HepG2 (cell line): Measurements from ENCODE around the gene ATP6V0A1. TPM values are rescaled to one million over a fixed set of nuclear protein-coding genes. Genes with fewer than 3 reads are reported as not detected.

ENCODE experiments used
- ATF2 ChIP-seq: sonication (generic); formaldehyde crosslinking; IDR thresholded peaks from 2 replicates; pipeline ENCODE4 v1.4.0; 2020; ENCODE audit warnings: missing genetic modification reagents
- CREB3 ChIP-seq: sonication (generic); formaldehyde crosslinking; IDR thresholded peaks from 2 replicates; pipeline ENCODE4 v1.5.0; 2020; ENCODE audit warnings: missing genetic modification reagents
- FOSL1 ChIP-seq: sonication (generic); formaldehyde crosslinking; IDR thresholded peaks from 2 replicates; pipeline ENCODE4 v1.9.0; 2021; ENCODE audit warnings: missing genetic modification reagents, borderline replicate concordance
- HMG20B ChIP-seq: conservative IDR thresholded peaks from 2 replicates; pipeline ENCODE4 v1.6.1; 2016; ENCODE audit warnings: missing genetic modification reagents, missing compliant biosample characterization
- MLX ChIP-seq: IDR thresholded peaks from 2 replicates; pipeline ENCODE4 v1.6.1; 2016
- NR1H2 ChIP-seq: sonication (generic); formaldehyde crosslinking; IDR thresholded peaks from 2 replicates; pipeline ENCODE4 v1.8.1; 2022; ENCODE audit warnings: low read depth, missing genetic modification reagents, borderline replicate concordance
- POLR2AphosphoS5 ChIP-seq: IDR thresholded peaks from 2 replicates; pipeline ENCODE4 v1.6.1; 2012; ENCODE audit warnings: low read depth, low read length
- PRDM4 ChIP-seq: sonication (generic); formaldehyde crosslinking; IDR thresholded peaks from 2 replicates; pipeline ENCODE4 v1.9.0; 2021; ENCODE audit warnings: missing genetic modification reagents, borderline replicate concordance
- SCMH1 ChIP-seq: sonication (generic); formaldehyde crosslinking; IDR thresholded peaks from 2 replicates; pipeline ENCODE4 v1.9.0; 2021; ENCODE audit warnings: missing genetic modification reagents, mild to moderate bottlenecking, borderline replicate concordance
- TMF1 ChIP-seq: sonication (generic); formaldehyde crosslinking; IDR thresholded peaks from 2 replicates; pipeline ENCODE4 v1.8.1; 2022; ENCODE audit warnings: low read depth, missing genetic modification reagents
- ZBED4 ChIP-seq: sonication (generic); formaldehyde crosslinking; IDR thresholded peaks from 2 replicates; pipeline ENCODE4 v1.4.0; 2020; ENCODE audit warnings: missing genetic modification reagents, borderline replicate concordance
- ZFP37 ChIP-seq: sonication (generic); formaldehyde crosslinking; IDR thresholded peaks from 2 replicates; pipeline ENCODE4 v1.4.0; 2020; ENCODE audit warnings: missing genetic modification reagents, borderline replicate concordance
- ZMYM3 ChIP-seq: sonication (generic); formaldehyde crosslinking; IDR thresholded peaks from 2 replicates; pipeline ENCODE4 v1.5.1; 2020; ENCODE audit warnings: mild to moderate bottlenecking, missing genetic modification reagents
- ZNF687 ChIP-seq: sonication (generic); formaldehyde crosslinking; IDR thresholded peaks from 2 replicates; pipeline ENCODE4 v1.5.1; 2020; ENCODE audit warnings: mild to moderate bottlenecking, missing genetic modification reagents, moderate library complexity
- ZNF784 ChIP-seq: sonication (generic); formaldehyde crosslinking; IDR thresholded peaks from 2 replicates; pipeline ENCODE4 v1.5.1; 2020; ENCODE audit warnings: missing genetic modification reagents, mild to moderate bottlenecking, borderline replicate concordance
- polyA plus RNA-seq, 8 experiments: library from polyadenylated mRNA; depleted of rRNA in 3 of 8; stranded (reverse) in 7 of 8; unstranded in 1 of 8; fragments of >200 nt; fragmentation: Illumina TruSeq in 4 of 8; extraction: Trizol in 4 of 8; gene quantifications; 2 replicates each; pipeline versions ENCODE4 v1.2.1 to v1.2.3, GENCODE V29; 2011 to 2016; ENCODE audit warnings: low read depth in 4 of 8, missing spikeins in 1 of 8, mixed read lengths in 1 of 8; ENCODE audit not compliant: insufficient read depth in 1 of 8
- total RNA-seq, 5 experiments: library from RNA; depleted of rRNA; stranded (reverse); fragments of >200 nt; fragmentation: Illumina TruSeq; extraction: Trizol; gene quantifications; 2 replicates each; pipeline ENCODE4 v1.2.3, GENCODE V29; 2016; ENCODE audit warnings: low read depth in 1 of 5

The ATP6V0A1 gene
- total and polyA plus RNA-seq, 2 of the 13 experiments (the other 11 are each of a cell fraction or from before 2014, with no cell fraction given) = 27.9 to 54.1 TPM

- no peak for TF ChIP-seq PRDM4 (CRISPR knock-in tag)
- no peak for TF ChIP-seq ATF2 (CRISPR knock-in tag)
- no peak for TF ChIP-seq ZNF784 (CRISPR knock-in tag)
- TF ChIP-seq CREB3 = no peak
- TF ChIP-seq TMF1 (CRISPR knock-in tag) = no peak
- TF ChIP-seq NR1H2 (CRISPR knock-in tag) = no peak
- TF ChIP-seq HMG20B (CRISPR knock-in tag) = no peak; the same call in 1 of the 2 replicates
- no peak for TF ChIP-seq ZBED4 (CRISPR knock-in tag)
- TF ChIP-seq ZFP37 (CRISPR knock-in tag) = 0 out of 2 replicates have a peak, but pooled peaks have one; percentile 47
- no peak for TF ChIP-seq FOSL1 (CRISPR knock-in tag)
- no peak for TF ChIP-seq ZMYM3 (CRISPR knock-in tag)
- TF ChIP-seq POLR2AphosphoS5 = 0 out of 2 replicates have a peak, but pooled peaks have one; percentile 21
- no peak for TF ChIP-seq MLX (CRISPR knock-in tag)
- no peak for TF ChIP-seq SCMH1 (CRISPR knock-in tag)
- TF ChIP-seq ZNF687 (CRISPR knock-in tag) = peak; percentile 63; the same call in 1 of the 2 replicates
Measured at GRCh38 chr17:42563143-42563509, 104.4 kb downstream of the ATP6V0A1 start (continued).
